ENCODE results near the gene CNTN4.

DNA sequence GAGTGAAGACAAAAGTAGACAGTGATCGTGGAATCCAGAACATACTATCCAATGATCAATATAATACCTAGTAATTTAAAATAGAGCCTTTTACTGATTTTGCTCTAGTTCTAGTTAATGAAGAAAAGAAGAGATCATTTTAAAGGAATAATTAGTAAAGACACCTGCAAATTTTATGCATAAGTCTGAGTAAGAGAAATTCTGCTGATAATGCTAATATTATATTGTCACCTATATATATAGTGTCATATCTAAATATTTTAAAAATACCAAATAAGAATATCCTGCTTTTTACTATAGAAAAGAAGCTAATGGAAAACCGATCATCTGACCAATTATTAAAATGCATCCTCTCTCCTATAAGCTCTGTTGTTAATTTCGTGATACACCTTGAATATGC is 152.1 kb downstream of the CNTN4 start:
- TF ChIP-seq SUZ12 (IDR thresholded peaks at IDR 0.05; ENCODE audit: extremely low read depth, insufficient read depth, insufficient read length) (no peak), YY1 (IDR thresholded peaks at IDR 0.05; ENCODE audit: insufficient read depth, insufficient read length) (no peak)
